DND-41 (cell line): ENCODE data around the gene MYO19.

Experiments used
- ATAC-seq: fragments of 200-7000 bp; cut with Tn5 transposase; 3 replicates; pipeline ENCODE4 v1.9.1; 2021; ENCODE audit warnings: low read depth; ENCODE audit not compliant: insufficient read depth
- DNase-seq: peaks from one replicate; pipeline ENCODE4 v3.0.0-alpha.2; 2020
- H2AFZ ChIP-seq: 2 replicates; pipeline ENCODE4 v1.6.0; 2012; ENCODE audit warnings: low read depth, low read length
- H3K27ac ChIP-seq: 2 replicates; pipeline ENCODE4 v1.5.1; 2012; ENCODE audit warnings: low read length, inconsistent platforms
- H3K27me3 ChIP-seq: fragments of 200-600 bp; sonication (generic); 2 replicates; pipeline ENCODE4 v1.6.0; 2012; ENCODE audit warnings: low read length, mild to moderate bottlenecking, inconsistent platforms; ENCODE audit not compliant: insufficient read depth, poor library complexity
- H3K36me3 ChIP-seq: 2 replicates; pipeline ENCODE4 v1.5.1; 2012; ENCODE audit warnings: low read length, inconsistent platforms; ENCODE audit not compliant: insufficient read depth
- H3K4me1 ChIP-seq: 2 replicates; pipeline ENCODE4 v1.5.1; 2012; ENCODE audit warnings: mild to moderate bottlenecking, low read length; ENCODE audit not compliant: insufficient read depth
- H3K4me2 ChIP-seq: 2 replicates; pipeline ENCODE4 v1.6.0; 2012; ENCODE audit warnings: mild to moderate bottlenecking, moderate library complexity, low read length, inconsistent platforms; ENCODE audit not compliant: insufficient read depth
- H3K4me3 ChIP-seq, 2 experiments: fragments of 200-600 bp in 1 of 2; shearing (Covaris generic) in 1 of 2; 2 replicates each; pipeline ENCODE4 v1.5.1; 2012 to 2016; ENCODE audit warnings: inconsistent platforms in 2 of 2, low read length in 2 of 2, mild to moderate bottlenecking in 2 of 2, low read depth in 1 of 2, moderate library complexity in 1 of 2
- H3K79me2 ChIP-seq: 2 replicates; pipeline ENCODE4 v1.6.0; 2012; ENCODE audit warnings: low read length, inconsistent platforms; ENCODE audit not compliant: insufficient read depth
- H3K9ac ChIP-seq: 2 replicates; pipeline ENCODE4 v1.6.0; 2012; ENCODE audit warnings: low read depth, mild to moderate bottlenecking, inconsistent platforms, low read length, moderate library complexity
- H3K9me3 ChIP-seq: 2 replicates; pipeline ENCODE4 v1.5.1; 2012; ENCODE audit warnings: low read length, moderate library complexity, mild to moderate bottlenecking, inconsistent platforms; ENCODE audit not compliant: insufficient read depth, severe bottlenecking
- H4K20me1 ChIP-seq: 2 replicates; pipeline ENCODE4 v1.6.0; 2012; ENCODE audit warnings: low read length; ENCODE audit not compliant: insufficient read depth
- CTCF ChIP-seq: IDR thresholded peaks from 2 replicates; pipeline ENCODE4 v1.5.1; 2012; ENCODE audit warnings: borderline replicate concordance, low read length, moderate library complexity, mild to moderate bottlenecking; ENCODE audit not compliant: poor library complexity, severe bottlenecking; ENCODE audit errors: extremely low read depth
- EZH2 ChIP-seq: IDR thresholded peaks from 3 replicates; pipeline ENCODE4 v1.6.1; 2012; ENCODE audit warnings: borderline replicate concordance, low read depth, mild to moderate bottlenecking, moderate library complexity, low read length, inconsistent platforms; ENCODE audit not compliant: severe bottlenecking

MYO19 gene

DNA sequence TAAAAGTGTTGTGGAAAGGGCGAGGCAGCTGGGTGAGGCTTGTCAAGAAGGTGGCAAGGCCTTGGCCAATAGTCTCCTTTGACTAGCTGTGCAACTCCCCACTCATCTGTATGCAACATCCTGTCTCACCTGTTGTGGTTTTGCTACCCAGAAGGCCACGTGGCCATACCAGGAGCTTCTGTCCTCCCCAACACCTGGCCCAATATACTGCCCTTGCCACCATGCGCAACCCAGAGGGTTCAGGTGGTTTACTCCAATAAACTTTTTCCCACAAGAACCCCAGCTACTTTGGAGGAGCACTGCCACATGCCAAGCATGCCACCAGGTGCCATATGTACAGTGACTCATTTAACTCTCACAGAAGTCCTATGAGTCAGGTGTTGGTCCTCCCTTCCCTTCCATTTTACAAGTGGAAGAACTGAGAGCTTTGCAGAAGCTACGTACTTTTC is 10.2 kb downstream of the MYO19 start:
- H3K36me3 ChIP-seq, result peaks cover 80% of the 10 kb centered on the region
- DNase-seq, result no peak

DNA sequence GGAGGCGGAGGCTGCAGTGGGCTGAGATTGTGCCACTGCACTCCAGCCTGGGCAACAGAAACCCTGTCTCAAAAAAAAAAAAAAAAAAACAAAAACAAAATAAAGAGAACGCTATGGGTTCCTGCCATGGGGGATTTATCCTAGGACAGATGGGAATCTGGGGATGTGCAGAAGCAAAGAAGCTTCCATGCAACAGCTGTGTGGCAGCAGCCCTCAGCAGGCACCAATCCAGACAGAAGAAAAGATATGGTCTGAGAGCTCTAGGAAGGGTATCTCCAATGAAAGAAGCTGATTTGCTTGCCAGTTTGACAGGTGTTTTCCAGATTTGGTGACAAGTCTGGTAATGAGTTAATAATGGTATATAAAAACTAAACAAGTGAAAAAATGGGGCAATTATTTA is 11.6 kb downstream of the MYO19 start:
- H3K36me3 ChIP-seq, result peaks cover 78% of the 10 kb centered on the region
- H3K9ac ChIP-seq, result no peak overlapping the region
- peaks cover 9% of the 10 kb centered on the region for H3K79me2 ChIP-seq
- TF ChIP-seq CTCF, result no peak
- no peak for TF ChIP-seq EZH2
- ATAC-seq (no peak), DNase-seq (no peak)
- no peaks in the 10 kb centered on the region for H3K27me3 ChIP-seq
- H3K9me3 ChIP-seq, result no peaks in the 10 kb centered on the region
- H3K4me3 ChIP-seq, result no peak overlapping the region
- H3K4me2 ChIP-seq, result no peak overlapping the region
- no peaks in the 10 kb centered on the region for H3K4me1 ChIP-seq
- no peak overlapping the region for H2AFZ ChIP-seq
- H4K20me1 ChIP-seq, result peaks cover 5% of the 10 kb centered on the region
- no peak overlapping the region; the same call in 1 of the 2 replicates for H3K27ac ChIP-seq

More for the DNA sequence above, 10.2 kb downstream of the MYO19 start:
- Histone ChIP-seq H4K20me1 (peaks cover 5% of the 10 kb centered on the region), H3K9me3 (no peaks in the 10 kb centered on the region), H3K9ac (no peak overlapping the region), H3K79me2 (peaks cover 15% of the 10 kb centered on the region), H2AFZ (no peak overlapping the region), H3K4me2 (no peak overlapping the region), H3K27ac (no peak overlapping the region), H3K4me1 (no peaks in the 10 kb centered on the region), H3K27me3 (no peaks in the 10 kb centered on the region), H3K4me3 (no peak overlapping the region)
- ATAC-seq, result no peak
- no peak for TF ChIP-seq CTCF
- TF ChIP-seq EZH2, result no peak

GRCh38 chr17:36515837-36516236 is 18.8 kb downstream of the MYO19 start:
- H3K27ac ChIP-seq, result no peak overlapping the region
- H3K79me2 ChIP-seq, result peaks cover under 1% of the 10 kb centered on the region; the same call in 1 of the 2 replicates
- no peak overlapping the region for H3K9ac ChIP-seq
- DNase-seq (no peak), ATAC-seq (no peak)
- no peak overlapping the region for H2AFZ ChIP-seq
- H4K20me1 ChIP-seq, result peaks cover 15% of the 10 kb centered on the region; the same call in 1 of the 2 replicates
- H3K36me3 ChIP-seq, result peaks cover 92% of the 10 kb centered on the region
- H3K4me3 ChIP-seq, result no peak overlapping the region
- H3K9me3 ChIP-seq, result no peaks in the 10 kb centered on the region
- TF ChIP-seq EZH2, result no peak
- TF ChIP-seq CTCF, result no peak
- no peaks in the 10 kb centered on the region for H3K27me3 ChIP-seq
- no peak overlapping the region for H3K4me2 ChIP-seq
- H3K4me1 ChIP-seq, result no peaks in the 10 kb centered on the region

DNA sequence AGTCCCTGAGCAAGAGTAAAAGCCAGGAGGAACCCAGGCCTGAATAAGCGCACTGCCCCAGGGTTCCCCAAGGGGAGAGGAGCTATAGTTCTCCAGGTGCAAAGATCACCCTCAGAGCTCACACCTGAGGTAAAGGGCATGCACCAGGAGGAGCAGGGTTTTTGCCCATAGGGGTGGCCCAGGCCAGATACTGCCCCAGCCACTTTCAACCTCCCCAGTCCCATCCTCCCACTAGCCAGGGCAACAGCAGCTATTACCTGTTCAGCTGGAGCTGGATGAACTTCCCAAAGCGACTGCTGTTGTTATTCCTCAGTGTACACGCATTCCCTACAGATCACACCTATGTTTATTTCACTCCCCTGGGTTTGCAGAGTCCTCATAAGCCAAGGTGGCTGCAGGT is 19.8 kb downstream of the MYO19 start:
- no peaks in the 10 kb centered on the region for H3K4me1 ChIP-seq
- H3K9ac ChIP-seq, result no peak overlapping the region
- no peak overlapping the region for H3K27ac ChIP-seq
- H3K36me3 ChIP-seq, result peaks cover 92% of the 10 kb centered on the region
- ATAC-seq (no peak), DNase-seq (no peak)
- no peaks in the 10 kb centered on the region for H3K79me2 ChIP-seq
- H3K4me3 ChIP-seq, result no peak overlapping the region
- no peaks in the 10 kb centered on the region for H3K9me3 ChIP-seq
- no peaks in the 10 kb centered on the region for H3K27me3 ChIP-seq
- no peak overlapping the region for H2AFZ ChIP-seq
- TF ChIP-seq EZH2, result no peak
- TF ChIP-seq CTCF, result no peak
- no peak overlapping the region for H3K4me2 ChIP-seq
- peaks cover 18% of the 10 kb centered on the region; the same call in 1 of the 2 replicates for H4K20me1 ChIP-seq
